ENCODE measurements around the gene CR1. TPM values are rescaled to one million over a fixed set of nuclear protein-coding genes. Genes with fewer than 3 reads are reported as not detected.

Gene CR1
- total and polyA plus RNA-seq, 9 of the 15 experiments (the other 6 are each of a cell fraction or from before 2014, with no cell fraction given) = 0.07 to 0.47 (median 0.18) TPM

- no peak for TF ChIP-seq PREB (CRISPR knock-in tag; IDR thresholded peaks at IDR 0.05)
- no peak for TF ChIP-seq ETV5 (CRISPR knock-in tag; IDR thresholded peaks at IDR 0.05; ENCODE audit: low read depth)
- TF ChIP-seq ZBTB7A (IDR thresholded peaks at IDR 0.05; ENCODE audit: borderline replicate concordance, control insufficient read depth, low read depth, low read length) = peak; percentile 49; the same call in 1 of the 2 replicates
- no peak for TF ChIP-seq HNRNPK (IDR thresholded peaks at IDR 0.05; ENCODE audit: low read depth, low read length, poor library complexity, severe bottlenecking)
- 0 out of 4 replicates have a peak, but pooled peaks of 1 of the 2 experiments have one; percentile 38 for TF ChIP-seq HDAC1 (IDR thresholded peaks at IDR 0.05)
- TF ChIP-seq RAD51 (IDR thresholded peaks at IDR 0.05; ENCODE audit: borderline replicate concordance, low read depth) = no peak
- TF ChIP-seq ZNF124 (CRISPR knock-in tag; IDR thresholded peaks at IDR 0.05) = no peak
- no peak for TF ChIP-seq CEBPZ (IDR thresholded peaks at IDR 0.05; ENCODE audit: borderline replicate concordance, low read depth, low read length)
- 0 out of 2 replicates have a peak, but pooled peaks have one; percentile 30 for TF ChIP-seq GABPB1 (CRISPR knock-in tag; IDR thresholded peaks at IDR 0.05)
- no peak for TF ChIP-seq SIX5 (IDR thresholded peaks at IDR 0.05; ENCODE audit: borderline replicate concordance in 1 of 2, insufficient read depth in 1 of 2, low read depth in 1 of 2, low read length in 2 of 2)
- no peak for TF ChIP-seq CHCHD3 (CRISPR knock-in tag; IDR thresholded peaks at IDR 0.05)
- TF ChIP-seq BRD4 (IDR thresholded peaks at IDR 0.05) = no peak
- TF ChIP-seq ZNF165 (CRISPR knock-in tag; IDR thresholded peaks at IDR 0.05; ENCODE audit: borderline replicate concordance) = no peak
- no peak for TF ChIP-seq CEBPB (tag; IDR thresholded peaks at IDR 0.05)
- TF ChIP-seq EGR1 (conservative IDR thresholded peaks at IDR 0.05) = no peak
- no peak; a peak in 1 of 6 replicates for TF ChIP-seq ZBTB11 (CRISPR knock-in tag; IDR thresholded peaks at IDR 0.05)
- TF ChIP-seq ESRRB (CRISPR knock-in tag; IDR thresholded peaks at IDR 0.05; ENCODE audit: borderline replicate concordance) = no peak
- TF ChIP-seq GTF2E2 (tag; IDR thresholded peaks at IDR 0.05) = no peak
- no peak for TF ChIP-seq STAT5B (CRISPR knock-in tag; IDR thresholded peaks at IDR 0.05)
Measured at GRCh38 chr1:207454046-207454964, 41.7 kb upstream of the CR1 start, which contains the start of gene CR2 (continued).
